HG03139 (cell line): Measurements from ENCODE around the gene PATL1.
A peak's percentile ranks its signal among the peaks of the same experiment; 100 is the strongest.
"Not testable (repeated sequence)": the region's sequence is repeated elsewhere in the genome, so short reads cannot be mapped to it uniquely, and the experiment has no call there.

Experiments used
- ATAC-seq: cut with Tn5 transposase; IDR thresholded peaks from one replicate; pipeline ENCODE4 v1.9.1; 2021; ENCODE audit not compliant: unreplicated experiment

PATL1 gene, protein sequence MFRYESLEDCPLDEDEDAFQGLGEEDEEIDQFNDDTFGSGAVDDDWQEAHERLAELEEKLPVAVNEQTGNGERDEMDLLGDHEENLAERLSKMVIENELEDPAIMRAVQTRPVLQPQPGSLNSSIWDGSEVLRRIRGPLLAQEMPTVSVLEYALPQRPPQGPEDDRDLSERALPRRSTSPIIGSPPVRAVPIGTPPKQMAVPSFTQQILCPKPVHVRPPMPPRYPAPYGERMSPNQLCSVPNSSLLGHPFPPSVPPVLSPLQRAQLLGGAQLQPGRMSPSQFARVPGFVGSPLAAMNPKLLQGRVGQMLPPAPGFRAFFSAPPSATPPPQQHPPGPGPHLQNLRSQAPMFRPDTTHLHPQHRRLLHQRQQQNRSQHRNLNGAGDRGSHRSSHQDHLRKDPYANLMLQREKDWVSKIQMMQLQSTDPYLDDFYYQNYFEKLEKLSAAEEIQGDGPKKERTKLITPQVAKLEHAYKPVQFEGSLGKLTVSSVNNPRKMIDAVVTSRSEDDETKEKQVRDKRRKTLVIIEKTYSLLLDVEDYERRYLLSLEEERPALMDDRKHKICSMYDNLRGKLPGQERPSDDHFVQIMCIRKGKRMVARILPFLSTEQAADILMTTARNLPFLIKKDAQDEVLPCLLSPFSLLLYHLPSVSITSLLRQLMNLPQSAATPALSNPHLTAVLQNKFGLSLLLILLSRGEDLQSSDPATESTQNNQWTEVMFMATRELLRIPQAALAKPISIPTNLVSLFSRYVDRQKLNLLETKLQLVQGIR

DNA sequence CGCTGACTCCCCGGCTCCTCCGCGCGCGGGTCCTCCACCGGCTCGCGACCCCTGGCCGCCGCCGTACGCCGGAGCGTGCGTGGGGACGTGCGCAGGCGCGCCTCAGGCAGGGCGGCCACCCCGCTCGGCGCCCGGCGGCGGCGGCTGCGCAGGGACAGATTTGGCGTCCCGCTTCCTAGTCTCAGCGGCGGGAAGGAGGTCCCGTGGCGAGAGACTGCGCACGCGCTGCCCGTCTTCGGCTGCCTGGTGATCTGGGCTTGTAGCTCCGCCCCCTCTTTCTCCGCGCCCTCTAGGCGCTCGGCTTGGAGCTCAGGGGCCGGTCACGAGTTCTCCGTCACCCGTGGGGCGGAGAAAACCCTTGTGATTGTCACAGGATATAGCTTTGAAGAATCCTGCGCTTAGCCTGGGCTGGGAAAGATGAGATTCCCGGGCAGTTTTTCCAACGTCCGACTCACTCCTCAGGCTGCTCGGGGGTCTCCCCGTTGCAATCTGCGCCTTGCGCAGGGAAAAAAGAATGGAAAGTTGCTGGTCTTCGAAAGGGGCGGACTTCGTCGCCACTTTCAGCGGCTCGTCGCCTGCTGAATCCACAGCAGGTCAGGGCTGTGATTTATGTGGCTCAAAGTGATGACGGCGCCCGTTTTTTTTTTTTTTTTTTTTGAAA, at the start of gene PATL1:
Gene PATL1 (minus strand): TSS at position 88 of the 661 bp plus-strand sequence. CDS start 142 bp downstream, outside the sequence.
- ATAC-seq = peak; percentile 92

DNA sequence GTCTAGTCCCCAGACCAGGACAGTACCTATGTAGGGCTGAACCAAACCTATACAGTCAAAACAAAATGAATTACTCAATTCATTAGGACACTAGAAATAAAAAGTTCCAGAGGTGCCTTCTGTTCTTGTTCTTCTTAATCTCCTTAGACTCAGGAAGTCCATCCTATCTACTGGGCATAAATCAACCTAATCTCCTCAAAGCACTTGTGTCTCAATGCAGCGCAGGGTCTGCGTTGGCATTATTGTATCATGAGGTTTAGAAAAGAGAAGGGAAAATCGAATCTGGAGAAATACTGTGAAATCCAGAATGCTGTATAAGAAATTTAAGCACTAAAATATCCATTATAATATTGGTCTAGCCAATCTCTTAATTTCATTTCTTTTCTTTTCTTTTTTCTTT, 47.2 kb upstream of the PATL1 start:
- no peak for ATAC-seq

DNA sequence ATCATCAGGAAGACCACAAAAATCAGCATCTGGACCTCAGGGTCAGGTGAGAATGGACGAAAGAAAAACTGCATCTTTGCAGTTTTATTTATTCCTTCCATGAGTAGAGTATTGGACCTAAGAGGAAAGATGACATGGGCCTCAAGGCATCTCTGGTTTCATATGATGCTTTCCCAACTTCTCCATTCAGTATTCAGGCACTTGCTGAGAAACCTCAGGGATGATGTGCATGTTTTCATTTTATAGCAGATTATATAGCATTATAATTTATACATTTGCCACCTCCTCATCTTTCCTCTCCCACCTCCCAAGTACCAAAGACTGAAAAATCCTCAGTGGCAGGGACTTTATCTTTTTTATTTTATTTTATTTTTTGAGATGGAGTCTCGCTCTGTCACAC, 44.9 kb upstream of the PATL1 start, which contains the start of gene OR10V1:
Gene OR10V1 (minus strand): TSS at position 101 of the 400 bp plus-strand sequence. CDS start 0 bp downstream, at position 101.
- ATAC-seq = no peak

DNA sequence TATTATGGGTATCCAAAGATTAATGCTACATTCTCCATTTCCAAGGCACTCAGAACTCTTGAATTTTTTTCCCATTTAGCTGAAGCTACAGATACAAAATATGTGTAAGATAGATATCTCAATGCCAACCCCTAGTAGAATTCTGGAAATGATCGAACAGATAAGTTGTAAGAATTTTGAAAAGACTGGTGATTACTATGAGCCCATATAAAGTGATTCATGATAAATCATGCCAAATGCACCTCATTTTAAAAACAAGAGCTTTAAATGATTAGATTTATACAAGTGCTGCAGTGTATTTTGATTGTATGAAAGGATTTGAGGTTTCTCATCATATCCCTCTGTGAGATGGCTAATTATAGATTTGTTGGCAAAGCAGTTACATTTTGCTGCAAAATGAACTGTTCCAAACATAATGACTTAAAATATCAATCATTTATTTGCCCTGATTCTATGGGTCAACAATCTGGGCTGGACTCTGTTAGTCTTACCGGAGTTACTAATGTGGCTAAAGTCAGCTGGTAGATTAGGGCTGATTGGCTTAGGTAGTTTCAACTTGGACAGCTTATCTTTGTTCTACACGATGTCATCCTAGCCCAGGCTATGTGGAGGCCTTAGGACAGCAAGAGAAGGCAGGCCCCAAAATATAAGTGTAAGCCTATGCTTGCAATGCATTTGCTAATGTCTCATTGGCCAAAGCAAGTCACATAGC, 41.5 kb upstream of the PATL1 start:
- ATAC-seq = no peak

DNA sequence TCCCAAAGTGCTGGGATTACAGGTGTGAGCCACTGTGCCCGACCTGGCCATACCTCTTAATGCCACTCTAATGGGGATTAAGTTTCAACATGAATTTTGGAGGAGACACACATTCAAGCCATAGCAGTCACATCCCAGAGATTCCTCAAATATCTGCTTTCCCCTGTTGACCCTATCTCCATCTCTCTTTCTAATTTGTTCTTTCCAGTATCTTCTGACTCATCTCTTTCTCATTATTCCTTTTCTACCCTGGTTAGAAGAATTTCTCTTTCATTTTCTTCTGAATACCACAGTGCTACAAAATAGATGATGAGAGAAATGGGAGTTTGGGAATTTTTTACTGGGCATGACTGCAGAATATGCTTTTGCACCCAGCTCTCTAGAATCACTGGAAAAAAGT, 39.7 kb upstream of the PATL1 start:
- ATAC-seq = no peak

DNA sequence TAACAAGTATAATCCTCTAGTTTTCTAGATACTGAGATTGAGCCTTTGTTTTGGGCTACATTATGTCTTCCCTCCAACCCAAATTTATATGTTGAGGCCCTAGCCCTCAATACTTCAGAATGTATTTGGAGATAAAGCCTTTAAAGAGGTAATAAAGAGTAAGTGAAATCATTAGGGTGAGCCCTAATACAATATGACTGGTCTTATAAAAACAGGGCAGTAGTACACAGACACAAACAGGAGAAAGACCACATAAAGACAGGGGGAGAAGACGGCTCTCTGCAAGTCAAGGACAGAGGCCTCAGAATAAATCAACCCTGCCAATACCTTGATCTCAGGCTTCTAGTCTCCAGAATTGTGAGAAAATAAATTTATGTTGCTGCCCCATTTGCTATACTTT, 38.5 kb upstream of the PATL1 start:
- no peak for ATAC-seq

DNA sequence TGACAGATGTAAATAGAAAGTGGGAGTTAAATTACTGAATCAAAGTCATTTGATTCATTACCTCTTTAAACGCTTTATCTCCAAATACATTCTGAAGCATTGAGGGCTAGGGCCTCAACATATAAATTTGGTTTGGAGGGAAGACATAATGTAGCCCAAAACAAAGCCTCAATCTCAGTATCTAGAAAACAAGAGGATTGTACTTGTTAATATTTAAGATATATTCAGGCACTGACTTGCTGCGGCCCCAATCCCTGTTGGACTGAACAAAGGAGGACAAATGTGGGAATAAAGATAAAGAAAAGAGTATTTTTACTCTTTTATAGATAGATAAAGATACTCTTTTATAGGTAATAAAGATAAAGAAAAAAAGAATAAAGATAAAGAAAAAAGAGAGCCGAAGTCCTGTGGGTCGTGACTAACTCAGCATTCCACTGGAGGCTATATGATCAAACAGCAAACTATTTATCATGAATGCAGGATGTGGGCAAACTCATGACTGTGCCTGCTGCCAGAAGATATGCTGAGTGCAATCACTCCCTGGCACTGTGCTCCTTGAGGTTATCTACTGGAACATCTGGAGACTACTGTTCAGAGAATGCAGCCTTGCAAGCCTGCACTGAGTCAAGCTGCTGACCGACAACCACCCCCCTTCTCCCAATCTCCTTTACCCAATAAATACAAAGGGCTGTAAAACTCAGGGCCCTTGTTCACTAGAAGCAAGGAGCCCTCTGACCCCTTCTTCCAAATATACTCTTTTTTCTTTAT, 37.9 kb upstream of the PATL1 start:
- ATAC-seq = no peak

DNA sequence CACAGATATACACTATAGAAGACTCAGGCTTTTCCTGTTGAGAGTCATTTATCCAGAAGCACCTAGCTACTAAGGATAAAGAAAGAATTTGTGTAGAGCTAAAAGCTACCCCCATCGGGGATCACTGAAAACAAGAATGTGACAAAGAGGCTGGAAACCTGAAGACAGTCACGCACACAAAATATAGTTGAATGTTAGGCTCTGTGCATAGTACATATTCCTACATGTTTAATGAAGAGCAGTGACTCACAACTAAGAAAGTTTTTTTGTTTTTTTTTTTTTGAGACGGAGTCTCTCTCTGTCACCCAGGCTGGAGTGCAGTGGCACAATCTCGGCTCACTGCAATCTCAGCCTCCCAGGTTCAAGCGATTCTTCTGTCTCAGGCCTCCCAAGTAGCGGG, 36.5 kb upstream of the PATL1 start:
- no peak for ATAC-seq

DNA sequence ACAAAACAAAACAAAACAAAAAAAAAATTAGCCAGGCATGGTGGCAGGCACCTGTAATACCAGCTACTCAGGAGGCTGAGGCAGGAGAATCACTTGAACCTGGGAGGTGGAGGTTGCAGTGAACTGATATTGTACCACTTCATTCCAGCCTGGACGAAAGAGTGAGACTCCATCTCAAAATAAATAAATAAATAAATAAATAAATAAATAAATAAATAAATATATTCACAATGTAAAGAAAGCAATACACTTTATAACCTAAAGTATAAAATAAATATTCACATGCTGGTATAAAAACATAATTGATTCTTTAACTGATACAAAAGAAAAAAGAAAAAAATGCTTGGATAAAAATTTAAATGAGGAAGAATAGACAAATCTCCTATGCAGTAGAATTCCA, 34.7 kb upstream of the PATL1 start:
- not testable (repeated sequence) for ATAC-seq

DNA sequence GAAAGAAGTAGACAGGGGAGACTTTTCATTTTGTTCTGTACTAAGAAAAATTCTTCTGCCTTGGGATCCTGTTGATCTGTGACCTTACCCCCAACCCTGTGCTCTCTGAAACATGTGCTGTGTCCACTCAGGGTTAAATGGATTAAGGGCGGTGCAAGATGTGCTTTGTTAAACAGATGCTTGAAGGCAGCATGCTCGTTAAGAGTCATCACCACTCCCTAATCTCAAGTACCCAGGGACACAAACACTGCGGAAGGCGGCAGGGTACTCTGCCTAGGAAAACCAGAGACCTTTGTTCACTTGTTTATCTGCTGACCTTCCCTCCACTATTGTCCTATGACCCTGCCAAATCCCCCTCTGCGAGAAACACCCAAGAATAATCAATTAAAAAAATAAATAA, 31.3 kb upstream of the PATL1 start:
- ATAC-seq = not testable (repeated sequence)

DNA sequence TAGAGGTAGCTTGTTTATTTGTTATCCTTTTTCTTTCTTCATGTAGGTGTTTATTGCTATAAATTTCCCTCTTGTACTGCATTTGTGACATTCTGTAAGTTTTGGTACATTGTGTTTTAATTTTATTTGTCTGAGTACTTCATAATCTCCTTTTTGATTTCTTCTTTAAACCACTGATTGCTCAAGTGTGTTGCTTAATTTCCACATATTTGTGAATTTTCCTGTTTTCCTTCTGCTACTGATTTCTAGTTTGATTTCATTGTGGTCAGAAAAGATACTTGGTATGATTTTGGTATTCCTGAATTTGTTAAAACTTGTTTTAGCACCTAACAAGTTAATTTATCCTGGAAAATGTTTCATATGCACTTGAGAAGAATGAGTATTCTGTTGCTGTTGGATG, 29.7 kb upstream of the PATL1 start:
- no peak for ATAC-seq

DNA sequence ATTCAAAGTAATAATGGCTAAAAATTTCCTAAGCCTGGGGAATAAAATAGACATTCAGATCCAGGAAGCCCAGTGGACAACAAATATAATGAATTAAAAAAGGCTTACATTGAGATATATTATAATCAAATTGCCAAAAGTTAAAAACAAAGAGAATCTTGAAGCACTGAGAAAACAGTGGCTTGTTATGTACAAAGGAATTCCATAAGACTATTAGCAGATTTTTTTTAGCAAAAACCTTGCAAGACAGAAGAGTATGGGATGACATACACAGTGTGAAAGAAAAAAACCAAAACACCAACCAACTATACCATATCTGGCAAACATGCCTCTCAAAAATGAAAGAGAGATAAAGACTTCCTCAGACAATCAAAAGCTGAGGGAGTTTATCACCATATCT, 24.1 kb upstream of the PATL1 start:
- ATAC-seq = no peak

DNA sequence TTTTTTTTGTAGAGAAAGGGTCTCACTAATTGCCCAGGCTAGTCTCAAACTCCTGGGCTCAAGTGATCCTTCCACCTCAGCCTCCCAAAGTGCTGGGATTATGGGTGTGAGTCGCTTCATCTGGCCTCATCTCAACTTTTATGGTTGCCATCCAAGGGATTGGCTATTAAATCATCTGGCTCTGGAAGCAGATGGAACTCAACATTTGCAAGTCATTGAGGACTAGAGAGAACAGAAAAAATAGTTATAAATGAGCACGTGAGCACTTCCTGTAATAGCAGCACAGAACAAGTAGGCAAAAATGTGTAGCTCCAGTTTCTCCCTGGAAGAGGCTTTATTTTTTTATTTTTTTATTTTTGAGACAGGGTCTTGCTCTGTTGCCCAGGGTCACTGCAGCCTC, 22.3 kb upstream of the PATL1 start:
- no peak for ATAC-seq

DNA sequence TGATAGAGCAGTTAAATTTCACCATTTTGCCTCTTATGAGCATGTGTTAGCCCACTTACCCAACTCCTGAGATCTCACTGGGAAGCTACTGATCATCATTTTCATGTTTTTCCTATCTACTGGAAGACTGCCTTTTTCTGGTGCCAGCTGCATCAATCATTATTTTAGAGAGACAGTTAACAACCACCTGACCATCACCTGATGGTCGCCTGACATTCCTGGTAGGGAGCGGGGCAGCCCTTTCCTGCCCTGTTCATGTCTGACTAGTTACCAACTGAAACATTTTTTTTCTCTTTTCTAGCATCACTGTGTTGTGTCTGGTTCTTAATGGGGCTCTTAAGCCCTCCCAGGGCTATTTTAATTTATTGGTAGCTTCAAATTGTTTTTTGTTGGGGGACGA, 20.2 kb upstream of the PATL1 start:
- no peak for ATAC-seq

DNA sequence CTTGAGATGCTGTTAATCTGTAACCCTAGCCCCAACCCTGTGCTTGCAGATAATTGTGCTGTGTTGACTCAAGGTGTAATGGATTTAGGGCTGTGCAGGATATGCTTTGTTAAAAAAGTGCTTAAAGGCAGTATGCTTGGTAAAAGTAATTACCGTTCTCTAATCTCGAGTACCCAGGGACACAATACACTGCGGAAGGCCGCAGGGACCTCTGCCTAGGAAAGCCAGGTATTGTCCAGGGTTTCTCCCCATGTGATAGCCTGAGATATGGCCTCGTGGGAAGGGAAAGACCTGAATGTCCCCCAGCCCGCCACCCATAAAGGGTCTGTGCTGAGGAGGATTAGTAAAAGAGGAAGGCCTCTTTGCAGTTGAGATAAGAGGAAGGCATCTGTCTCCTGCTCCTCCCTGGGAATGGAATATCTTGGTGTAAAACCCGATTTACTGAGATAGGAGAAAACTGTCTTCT, 12.5 kb upstream of the PATL1 start:
- not testable (repeated sequence) for ATAC-seq

DNA sequence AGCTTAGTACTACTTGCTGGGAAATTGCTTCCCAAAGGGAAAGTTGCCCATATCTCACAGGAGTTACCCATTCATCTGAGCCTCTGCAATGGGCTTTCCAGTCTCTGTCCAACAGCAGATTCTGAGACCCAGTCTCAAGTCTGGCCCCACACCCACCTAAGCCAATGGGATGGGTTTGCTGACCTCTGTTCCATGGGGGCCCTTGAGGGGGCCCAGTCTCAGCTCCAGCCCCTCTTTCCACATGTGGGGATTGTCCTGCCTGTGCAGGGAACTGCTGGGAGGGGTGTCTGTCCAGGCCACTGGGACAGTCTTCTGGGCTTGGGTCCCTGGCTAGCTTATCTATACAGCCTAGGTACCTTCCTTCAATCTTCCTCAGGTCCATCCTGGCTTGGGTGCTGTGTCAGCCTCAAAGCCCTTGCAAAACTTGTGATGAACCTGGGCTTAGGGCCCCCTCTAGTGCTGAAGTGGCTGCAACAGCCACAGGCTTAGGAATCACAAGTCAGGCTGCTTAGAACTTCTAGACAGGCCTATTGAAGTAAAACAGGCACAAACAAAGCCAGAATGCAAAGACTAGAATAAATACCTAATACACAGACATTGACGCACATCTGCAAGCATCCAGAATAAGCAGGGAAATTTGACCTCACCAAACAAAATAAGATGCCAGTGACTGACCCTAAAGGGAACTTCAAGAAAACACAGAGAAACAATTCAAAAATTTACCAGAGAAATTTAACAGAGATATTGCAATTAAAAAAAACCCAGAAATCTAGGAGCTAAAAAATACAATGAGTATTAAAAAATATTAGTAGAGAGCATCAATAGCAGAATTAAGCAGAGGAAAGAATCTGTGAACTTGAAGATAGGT, 11.7 kb upstream of the PATL1 start:
- ATAC-seq = peak; percentile 95

DNA sequence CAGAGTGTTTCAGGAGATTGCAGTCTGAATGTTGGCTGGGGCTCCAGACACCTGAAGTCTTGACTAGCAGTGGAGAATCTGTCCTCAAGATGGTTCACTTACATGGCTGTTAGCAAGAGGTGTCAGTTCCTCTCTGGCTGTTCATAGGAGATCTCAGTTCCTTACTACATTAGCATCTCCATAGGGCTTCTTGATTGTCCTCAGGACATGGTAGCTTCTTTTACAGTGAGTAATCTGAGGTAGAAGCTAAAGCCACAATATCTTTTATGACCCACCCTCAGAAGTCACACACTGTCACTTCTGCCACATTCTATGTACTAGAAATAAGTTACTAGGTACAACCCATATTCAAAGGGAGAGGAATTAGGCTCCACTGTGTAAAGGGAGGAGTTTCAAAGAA, 10.5 kb upstream of the PATL1 start:
- ATAC-seq = no peak

DNA sequence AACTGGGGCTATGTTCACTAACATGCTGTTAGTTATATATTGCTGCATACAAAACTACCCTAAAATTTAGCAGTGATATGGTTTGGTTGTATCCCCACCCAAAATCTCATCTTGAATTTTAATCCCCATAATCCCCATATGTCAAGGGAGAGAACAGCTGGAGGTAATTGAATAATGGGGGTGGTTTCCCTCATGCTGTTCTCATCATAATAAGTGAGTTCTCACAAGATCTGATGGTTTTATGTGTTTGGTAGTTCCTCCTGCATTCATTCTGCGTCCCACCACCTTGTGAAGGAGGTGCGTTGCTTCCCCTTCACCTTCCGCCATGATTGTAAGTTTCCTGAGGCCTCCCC, 10.0 kb upstream of the PATL1 start:
- no peak for ATAC-seq

DNA sequence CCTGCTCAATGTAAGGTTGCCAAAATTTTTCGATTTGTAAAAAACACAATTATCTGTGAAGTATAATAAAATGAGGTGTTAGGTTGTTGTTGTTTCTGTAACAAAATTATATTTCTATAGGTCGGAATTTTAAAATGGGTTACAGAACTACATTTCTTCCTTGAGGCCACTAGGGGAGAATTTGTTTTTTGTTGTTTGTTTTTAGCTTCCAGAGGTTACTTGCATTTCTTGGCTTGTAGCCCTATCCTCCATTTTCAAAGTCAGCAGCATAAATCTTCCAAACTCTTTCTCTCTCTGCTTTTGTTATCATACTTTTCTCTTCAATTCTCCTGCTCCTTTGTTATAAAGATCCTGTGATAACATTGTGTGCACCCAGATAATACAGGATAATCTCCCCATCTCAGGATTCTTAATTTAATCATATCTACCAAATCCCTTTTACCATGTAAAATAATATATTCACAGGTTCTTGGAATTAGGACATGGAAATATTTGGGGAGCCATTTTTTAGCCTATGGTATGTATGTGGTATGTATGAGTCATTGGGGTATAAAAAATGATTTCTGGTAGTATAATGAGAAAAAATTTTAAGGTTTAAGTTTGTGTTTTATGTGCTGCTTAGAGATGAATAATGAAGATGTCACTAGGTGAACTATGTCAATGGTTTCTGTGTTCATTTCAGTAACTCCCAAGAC, 9.4 kb upstream of the PATL1 start:
- no peak for ATAC-seq
